HEK293 (cell line): ENCODE results near the gene SAP130.
A peak's percentile ranks its signal among the peaks of the same experiment; 100 is the strongest.

Source experiments
- CTCF ChIA-PET: fragments of 350-600 bp; formaldehyde crosslinking; extraction: SDS; loops from one replicate; lab custom pipeline; 2021; ENCODE audit warnings: antibody characterized with exemption; lab: Yijun Ruan, JAX
- POLR2A ChIA-PET: fragments of 300-600 bp; formaldehyde crosslinking; extraction: SDS; loops from one replicate; lab custom pipeline; 2020; ENCODE audit warnings: antibody characterized with exemption, inconsistent platforms; lab: Yijun Ruan, JAX
- H3K27ac ChIP-seq: fragments of 200-500 bp; sonication (Bioruptor generic); 2 replicates; pipeline ENCODE4 v1.5.1; 2014; ENCODE audit warnings: low read depth, low read length, control low read depth, inconsistent platforms; ENCODE audit errors: extremely low read depth
- H3K36me3 ChIP-seq, 2 experiments: fragments of 200-500 bp in 1 of 2; sonication (Bioruptor generic) in 1 of 2; 1 replicate in 1 of 2; 2 replicates in 1 of 2; pipeline ENCODE4 v1.5.1; 2014 to 2017; ENCODE audit warnings: inconsistent platforms in 2 of 2, low read length in 2 of 2; ENCODE audit not compliant: control insufficient read depth in 2 of 2, insufficient read depth in 1 of 2
- H3K4me1 ChIP-seq: fragments of 200-500 bp; sonication (Bioruptor generic); 2 replicates; pipeline ENCODE4 v1.5.1; 2014; ENCODE audit warnings: mild to moderate bottlenecking, low read length, inconsistent platforms; ENCODE audit not compliant: control insufficient read depth, insufficient read depth
- H3K4me3 ChIP-seq: 2 replicates; pipeline ENCODE4 v1.5.1; 2011; ENCODE audit warnings: low read depth, mild to moderate bottlenecking, control low read depth, low read length, moderate library complexity
- H3K9me3 ChIP-seq: fragments of 200-500 bp; sonication (Bioruptor generic); 2 replicates; pipeline ENCODE4 v1.5.1; 2014; ENCODE audit warnings: low read depth, low read length, inconsistent platforms; ENCODE audit not compliant: control insufficient read depth, insufficient read depth
- ATF2 ChIP-seq: fragments of 450-650 bp; formaldehyde crosslinking; IDR thresholded peaks from 2 replicates; pipeline ENCODE4 v1.5.1; 2016; ENCODE audit warnings: missing biosample characterization, missing genetic modification characterization, low read depth
- BCL6B ChIP-seq: fragments of 450-650 bp; formaldehyde crosslinking; IDR thresholded peaks from 2 replicates; pipeline ENCODE4 v1.5.1; 2017; ENCODE audit warnings: missing biosample characterization, missing genetic modification characterization
- FEZF1 ChIP-seq: fragments of 450-650 bp; formaldehyde crosslinking; IDR thresholded peaks from 2 replicates; pipeline ENCODE4 v1.5.1; 2016; ENCODE audit warnings: missing biosample characterization, missing genetic modification characterization
- KLF8 ChIP-seq: fragments of 450-650 bp; formaldehyde crosslinking; IDR thresholded peaks from 2 replicates; pipeline ENCODE4 v1.5.1; 2016; ENCODE audit warnings: missing biosample characterization, missing genetic modification characterization
- MYNN ChIP-seq: fragments of 450-650 bp; formaldehyde crosslinking; IDR thresholded peaks from 2 replicates; pipeline ENCODE4 v1.5.1; 2016; ENCODE audit warnings: missing biosample characterization, missing genetic modification characterization, borderline replicate concordance
- PRDM6 ChIP-seq: fragments of 450-650 bp; formaldehyde crosslinking; IDR thresholded peaks from 2 replicates; pipeline ENCODE4 v1.5.1; 2017; ENCODE audit warnings: missing biosample characterization, missing genetic modification characterization
- SCRT1 ChIP-seq: fragments of 450-650 bp; formaldehyde crosslinking; IDR thresholded peaks from 2 replicates; pipeline ENCODE4 v1.5.1; 2016; ENCODE audit warnings: missing biosample characterization, missing genetic modification characterization, borderline replicate concordance
- TSHZ1 ChIP-seq: fragments of 450-650 bp; formaldehyde crosslinking; IDR thresholded peaks from 2 replicates; pipeline ENCODE4 v1.5.1; 2016; ENCODE audit warnings: missing biosample characterization, missing genetic modification characterization, borderline replicate concordance
- ZBTB21 ChIP-seq: fragments of 450-650 bp; formaldehyde crosslinking; IDR thresholded peaks from 2 replicates; pipeline ENCODE4 v1.5.1; 2017; ENCODE audit warnings: missing biosample characterization, missing genetic modification characterization
- ZBTB44 ChIP-seq: fragments of 450-650 bp; IDR thresholded peaks from 2 replicates; pipeline ENCODE4 v1.5.1; 2018; ENCODE audit warnings: missing biosample characterization, mild to moderate bottlenecking, missing genetic modification characterization
- ZEB2 ChIP-seq: fragments of 450-650 bp; formaldehyde crosslinking; IDR thresholded peaks from 2 replicates; pipeline ENCODE4 v1.5.1; 2016; ENCODE audit warnings: missing biosample characterization, missing genetic modification characterization
- ZNF19 ChIP-seq: fragments of 450-650 bp; formaldehyde crosslinking; IDR thresholded peaks from 2 replicates; pipeline ENCODE4; 2016; ENCODE audit warnings: missing biosample characterization, missing genetic modification characterization, low read depth
- ZNF223 ChIP-seq: fragments of 450-650 bp; formaldehyde crosslinking; IDR thresholded peaks from 2 replicates; pipeline ENCODE4 v1.5.1; 2016; ENCODE audit warnings: missing biosample characterization, missing genetic modification characterization
- ZNF366 ChIP-seq: fragments of 450-650 bp; formaldehyde crosslinking; conservative IDR thresholded peaks from 2 replicates; pipeline ENCODE4 v1.5.1; 2016; ENCODE audit warnings: missing biosample characterization, missing genetic modification characterization
- ZNF555 ChIP-seq: fragments of 450-650 bp; formaldehyde crosslinking; conservative IDR thresholded peaks from 2 replicates; pipeline ENCODE4 v1.5.1; 2017; ENCODE audit warnings: missing biosample characterization, mild to moderate bottlenecking, missing genetic modification characterization, inconsistent platforms
- ZNF660 ChIP-seq: fragments of 450-650 bp; IDR thresholded peaks from 2 replicates; pipeline ENCODE4 v1.5.1; 2018; ENCODE audit warnings: missing biosample characterization, mild to moderate bottlenecking, missing genetic modification characterization
- ZNF707 ChIP-seq: fragments of 450-650 bp; formaldehyde crosslinking; IDR thresholded peaks from 2 replicates; pipeline ENCODE4 v1.5.1; 2016; ENCODE audit warnings: missing biosample characterization, missing genetic modification characterization
- ZNF843 ChIP-seq: fragments of 450-650 bp; formaldehyde crosslinking; IDR thresholded peaks from 2 replicates; pipeline ENCODE4 v1.5.1; 2016; ENCODE audit warnings: missing biosample characterization, missing genetic modification characterization
- ZSCAN18 ChIP-seq: fragments of 450-650 bp; formaldehyde crosslinking; IDR thresholded peaks from 2 replicates; pipeline ENCODE4 v1.5.1; 2016; ENCODE audit warnings: missing biosample characterization, missing genetic modification characterization

SAP130 gene

GRCh38 chr2:127935337-127935736 is 92.5 kb downstream of the SAP130 start (continued):
- peak; percentile 17; the same call in 1 of the 2 replicates for TF ChIP-seq ZNF555
- TF ChIP-seq, all 188 proteins: peak for 5

GRCh38 chr2:127932199-127932876 is 95.5 kb downstream of the SAP130 start:
- ChIA-PET POLR2A (no interaction called here), CTCF (interaction anchor here (0.6 to 1.0 kb wide), 3 partner anchors 13 to 75 kb away, joined by 3 to 4 read pairs (median 4); no protein-coding TSS in a partner anchor)
- Histone ChIP-seq H3K4me3 (no peak overlapping the region), H3K27ac (no peak overlapping the region), H3K4me1 (no peaks in the 10 kb centered on the region), H3K9me3 (no peaks in the 10 kb centered on the region), H3K36me3 (no peaks in the 10 kb centered on the region)
- no peak for TF ChIP-seq ZNF843 (tag by site-specific recombination)
- TF ChIP-seq ZNF366: 0 out of 2 replicates have a peak, but pooled peaks have one; percentile 19
- no peak for TF ChIP-seq TSHZ1 (tag by site-specific recombination)
- no peak for TF ChIP-seq ZNF660 (tag by site-specific recombination)
- no peak for TF ChIP-seq KLF8
- peak; percentile 43; the same call in 1 of the 2 replicates for TF ChIP-seq ZBTB44 (tag by site-specific recombination)
- TF ChIP-seq SCRT1 (tag by site-specific recombination): no peak
- TF ChIP-seq FEZF1: peak; percentile 52; the same call in 1 of the 2 replicates
- no peak for TF ChIP-seq ZNF223 (tag by site-specific recombination)
- TF ChIP-seq ZSCAN18 (tag by site-specific recombination): no peak
- no peak for TF ChIP-seq ZNF707
- peak; percentile 30; the same call in 1 of the 2 replicates for TF ChIP-seq ATF2
- no peak for TF ChIP-seq ZNF19 (tag by site-specific recombination)
- TF ChIP-seq ZBTB21: 0 out of 2 replicates have a peak, but pooled peaks have one; percentile 20
- peak; percentile 64 for TF ChIP-seq BCL6B (tag by site-specific recombination)
- TF ChIP-seq MYNN (tag by site-specific recombination): no peak
- TF ChIP-seq ZEB2 (tag by site-specific recombination): 0 out of 2 replicates have a peak, but pooled peaks have one; percentile 28
- TF ChIP-seq PRDM6: peak; percentile 76
